ENCODE data around the gene TPI1.
A peak's percentile ranks its signal among the peaks of the same experiment; 100 is the strongest.

TPI1 gene

GRCh38 chr12:6849976-6850560 is 17.3 kb upstream of the TPI1 start:
- WGBS (ENCODE audit: extremely low coverage, insufficient coverage, low lambda C conversion rate), result no CpG with 5 or more reads among the region's 10 CpGs
- Histone ChIP-seq H2BK5ac (ENCODE audit: low read length) (no peak overlapping the region), H4K5ac (ENCODE audit: low read length) (no peak overlapping the region), H2AK5ac (ENCODE audit: low read length) (no peak overlapping the region), H3K4me1 (ENCODE audit: control insufficient read depth, low read depth, low read length) (peaks cover 6% of the 10 kb centered on the region), H4K8ac (ENCODE audit: low read depth, low read length) (no peak overlapping the region), H3K56ac (ENCODE audit: low read length) (peak overlapping the region; percentile 95), H3K27me3 (ENCODE audit: insufficient read depth, low read length, poor library complexity) (no peaks in the 10 kb centered on the region), H3K4ac (ENCODE audit: low read depth, low read length) (no peak overlapping the region), H3K9ac (ENCODE audit: low read length) (peak overlapping the region; percentile 90), H2BK15ac (replicated peaks; ENCODE audit: low read depth) (no peak overlapping the region), H3K27ac (ENCODE audit: low read depth, low read length) (no peak overlapping the region), H3K79me1 (ENCODE audit: low read length) (peaks cover 23% of the 10 kb centered on the region), H3K4me3 (ENCODE audit: low read length) (peak overlapping the region; percentile 79), H2BK120ac (ENCODE audit: low read depth, low read length) (no peak overlapping the region), H3K36me3 (ENCODE audit: control insufficient read depth, insufficient read depth, low read length) (peaks cover 11% of the 10 kb centered on the region), H3K18ac (ENCODE audit: low read length) (no peak overlapping the region), H3K23ac (ENCODE audit: low read length) (no peak overlapping the region), H3K4me2 (ENCODE audit: low read length) (peak overlapping the region; percentile 74), H3K79me2 (ENCODE audit: control insufficient read depth, insufficient read depth, low read length) (peaks cover 25% of the 10 kb centered on the region)
- no peak for DNase-seq

GRCh38 chr12:6850796-6851152 is 16.6 kb upstream of the TPI1 start:
- no peak overlapping the region for H3K27ac ChIP-seq (ENCODE audit: low read depth, low read length)
- H3K79me2 ChIP-seq (ENCODE audit: control insufficient read depth, insufficient read depth, low read length), result peaks cover 26% of the 10 kb centered on the region
- H3K27me3 ChIP-seq (ENCODE audit: insufficient read depth, low read length, poor library complexity), result no peaks in the 10 kb centered on the region
- H2BK15ac ChIP-seq (replicated peaks; ENCODE audit: low read depth), result no peak overlapping the region
- peak overlapping the region; percentile 95 for H3K56ac ChIP-seq (ENCODE audit: low read length)
- H3K23ac ChIP-seq (ENCODE audit: low read length), result no peak overlapping the region
- H4K5ac ChIP-seq (ENCODE audit: low read length), result no peak overlapping the region
- peak overlapping the region; percentile 79 for H3K4me3 ChIP-seq (ENCODE audit: low read length)
- peaks cover 24% of the 10 kb centered on the region for H3K79me1 ChIP-seq (ENCODE audit: low read length)
- WGBS (ENCODE audit: extremely low coverage, insufficient coverage, low lambda C conversion rate), result no CpG with 5 or more reads among the region's 16 CpGs
- no peak overlapping the region for H2AK5ac ChIP-seq (ENCODE audit: low read length)
- H3K4ac ChIP-seq (ENCODE audit: low read depth, low read length), result peak overlapping the region; percentile 64
- H3K9ac ChIP-seq (ENCODE audit: low read length), result peak overlapping the region; percentile 90
- peak overlapping the region; percentile 74 for H3K4me2 ChIP-seq (ENCODE audit: low read length)
- DNase-seq, result no peak
- H3K18ac ChIP-seq (ENCODE audit: low read length), result no peak overlapping the region
- H2BK120ac ChIP-seq (ENCODE audit: low read depth, low read length), result no peak overlapping the region
- no peak overlapping the region for H2BK5ac ChIP-seq (ENCODE audit: low read length)
- peaks cover 6% of the 10 kb centered on the region for H3K4me1 ChIP-seq (ENCODE audit: control insufficient read depth, low read depth, low read length)
- peaks cover 10% of the 10 kb centered on the region for H3K36me3 ChIP-seq (ENCODE audit: control insufficient read depth, insufficient read depth, low read length)
- no peak overlapping the region for H4K8ac ChIP-seq (ENCODE audit: low read depth, low read length)

GRCh38 chr12:6851153-6851920 is 16.0 kb upstream of the TPI1 start, which contains the start of gene CDCA3:
CDCA3 (minus strand) TSS chr12:6851286; CDS start chr12:6850952, 334 bp downstream.
- peaks cover 8% of the 10 kb centered on the region for H3K36me3 ChIP-seq (ENCODE audit: control insufficient read depth, insufficient read depth, low read length)
- H4K8ac ChIP-seq (ENCODE audit: low read depth, low read length), result no peak within 1 kb of the TSS
- H2BK5ac ChIP-seq (ENCODE audit: low read length), result peak within 1 kb of the TSS; percentile 98
- H3K4me3 ChIP-seq (ENCODE audit: low read length), result peak within 1 kb of the TSS; percentile 96
- no peak within 1 kb of the TSS for H3K18ac ChIP-seq (ENCODE audit: low read length)
- DNase-seq, result peak; percentile 100
- H3K27me3 ChIP-seq (ENCODE audit: insufficient read depth, low read length, poor library complexity), result no peaks in the 10 kb centered on the region
- peak within 1 kb of the TSS; percentile 100 for H3K56ac ChIP-seq (ENCODE audit: low read length)
- peak within 1 kb of the TSS; percentile 98 for H3K4me2 ChIP-seq (ENCODE audit: low read length)
- no CpG with 5 or more reads among the region's 37 CpGs for WGBS (ENCODE audit: extremely low coverage, insufficient coverage, low lambda C conversion rate)
- H3K79me2 ChIP-seq (ENCODE audit: control insufficient read depth, insufficient read depth, low read length), result peaks cover 26% of the 10 kb centered on the region
- H3K23ac ChIP-seq (ENCODE audit: low read length), result no peak within 1 kb of the TSS
- peak within 1 kb of the TSS; percentile 26 for H3K27ac ChIP-seq (ENCODE audit: low read depth, low read length)
- H2AK5ac ChIP-seq (ENCODE audit: low read length), result no peak within 1 kb of the TSS
- H2BK120ac ChIP-seq (ENCODE audit: low read depth, low read length), result no peak within 1 kb of the TSS
- peaks cover 24% of the 10 kb centered on the region for H3K79me1 ChIP-seq (ENCODE audit: low read length)
- H3K4me1 ChIP-seq (ENCODE audit: control insufficient read depth, low read depth, low read length), result peaks cover 6% of the 10 kb centered on the region
- no peak within 1 kb of the TSS for H2BK15ac ChIP-seq (replicated peaks; ENCODE audit: low read depth)
- peak within 1 kb of the TSS; percentile 64 for H3K4ac ChIP-seq (ENCODE audit: low read depth, low read length)
- no peak within 1 kb of the TSS for H4K5ac ChIP-seq (ENCODE audit: low read length)
- peak within 1 kb of the TSS; percentile 98 for H3K9ac ChIP-seq (ENCODE audit: low read length)

GRCh38 chr12:6851921-6852650 is 15.2 kb upstream of the TPI1 start, which contains the start of gene USP5:
USP5 (plus strand) TSS chr12:6852150; CDS start chr12:6852180, 30 bp downstream.
- H3K27me3 ChIP-seq (ENCODE audit: insufficient read depth, low read length, poor library complexity), result no peaks in the 10 kb centered on the region
- peak within 1 kb of the TSS; percentile 98 for H3K4me2 ChIP-seq (ENCODE audit: low read length)
- peak within 1 kb of the TSS; percentile 100 for H3K56ac ChIP-seq (ENCODE audit: low read length)
- H2AK5ac ChIP-seq (ENCODE audit: low read length), result peak within 1 kb of the TSS; percentile 48
- H3K18ac ChIP-seq (ENCODE audit: low read length), result peak within 1 kb of the TSS; percentile 21
- no peak within 1 kb of the TSS for H2BK15ac ChIP-seq (replicated peaks; ENCODE audit: low read depth)
- peaks cover 26% of the 10 kb centered on the region for H3K79me2 ChIP-seq (ENCODE audit: control insufficient read depth, insufficient read depth, low read length)
- peaks cover 6% of the 10 kb centered on the region for H3K36me3 ChIP-seq (ENCODE audit: control insufficient read depth, insufficient read depth, low read length)
- H4K8ac ChIP-seq (ENCODE audit: low read depth, low read length), result no peak within 1 kb of the TSS
- H3K79me1 ChIP-seq (ENCODE audit: low read length), result peaks cover 24% of the 10 kb centered on the region
- no peak within 1 kb of the TSS for H2BK120ac ChIP-seq (ENCODE audit: low read depth, low read length)
- peak within 1 kb of the TSS; percentile 96 for H3K4me3 ChIP-seq (ENCODE audit: low read length)
- WGBS (ENCODE audit: extremely low coverage, insufficient coverage, low lambda C conversion rate), result no CpG with 5 or more reads among the region's 65 CpGs
- DNase-seq, result peak; percentile 100
- H3K23ac ChIP-seq (ENCODE audit: low read length), result peak within 1 kb of the TSS; percentile 20
- H3K4ac ChIP-seq (ENCODE audit: low read depth, low read length), result peak within 1 kb of the TSS; percentile 64
- no peak within 1 kb of the TSS for H4K5ac ChIP-seq (ENCODE audit: low read length)
- H3K9ac ChIP-seq (ENCODE audit: low read length), result peak within 1 kb of the TSS; percentile 98
- peak within 1 kb of the TSS; percentile 98 for H2BK5ac ChIP-seq (ENCODE audit: low read length)
- peaks cover 6% of the 10 kb centered on the region for H3K4me1 ChIP-seq (ENCODE audit: control insufficient read depth, low read depth, low read length)
- H3K27ac ChIP-seq (ENCODE audit: low read depth, low read length), result peak within 1 kb of the TSS; percentile 26

GRCh38 chr12:6852651-6853354 is 14.5 kb upstream of the TPI1 start:
- peak overlapping the region; percentile 20 for H3K23ac ChIP-seq (ENCODE audit: low read length)
- no CpG with 5 or more reads among the region's 18 CpGs for WGBS (ENCODE audit: extremely low coverage, insufficient coverage, low lambda C conversion rate)
- peak overlapping the region; percentile 8 for H3K27ac ChIP-seq (ENCODE audit: low read depth, low read length)
- H3K79me2 ChIP-seq (ENCODE audit: control insufficient read depth, insufficient read depth, low read length), result peaks cover 26% of the 10 kb centered on the region
- no peak overlapping the region for H3K4ac ChIP-seq (ENCODE audit: low read depth, low read length)
- peak overlapping the region; percentile 37 for H2BK5ac ChIP-seq (ENCODE audit: low read length)
- H3K9ac ChIP-seq (ENCODE audit: low read length), result peak overlapping the region; percentile 70
- peak overlapping the region; percentile 90 for H3K56ac ChIP-seq (ENCODE audit: low read length)
- no peaks in the 10 kb centered on the region for H3K27me3 ChIP-seq (ENCODE audit: insufficient read depth, low read length, poor library complexity)
- H2BK120ac ChIP-seq (ENCODE audit: low read depth, low read length), result no peak overlapping the region
- no peak overlapping the region for H4K5ac ChIP-seq (ENCODE audit: low read length)
- H4K8ac ChIP-seq (ENCODE audit: low read depth, low read length), result no peak overlapping the region
- H2AK5ac ChIP-seq (ENCODE audit: low read length), result peak overlapping the region; percentile 48
- peaks cover 6% of the 10 kb centered on the region for H3K4me1 ChIP-seq (ENCODE audit: control insufficient read depth, low read depth, low read length)
- H3K18ac ChIP-seq (ENCODE audit: low read length), result peak overlapping the region; percentile 21
- peaks cover 24% of the 10 kb centered on the region for H3K79me1 ChIP-seq (ENCODE audit: low read length)
- peak overlapping the region; percentile 94 for H3K4me2 ChIP-seq (ENCODE audit: low read length)
- peak overlapping the region; percentile 85 for H3K4me3 ChIP-seq (ENCODE audit: low read length)
- H2BK15ac ChIP-seq (replicated peaks; ENCODE audit: low read depth), result no peak overlapping the region
- H3K36me3 ChIP-seq (ENCODE audit: control insufficient read depth, insufficient read depth, low read length), result peaks cover 2% of the 10 kb centered on the region
- DNase-seq, result peak; percentile 86
